GM18907 (cell line): ENCODE results near the gene ATF3.

Experiments
- ATAC-seq: cut with Tn5 transposase; IDR thresholded peaks from one replicate; pipeline ENCODE4 v1.9.1; 2021; ENCODE audit warnings: mild to moderate bottlenecking, moderate library complexity; ENCODE audit not compliant: unreplicated experiment

ATF3 gene

GRCh38 chr1:212586206-212587015 lies 22.1 kb upstream of the ATF3 start:
- peak; percentile 95 for ATAC-seq

GRCh38 chr1:212587016-212587887 lies 21.3 kb upstream of the ATF3 start:
- ATAC-seq, result no peak

- ATAC-seq, result no peak
Observed at GRCh38 chr1:212587888-212588510, 20.6 kb upstream of the ATF3 start.

- no peak for ATAC-seq
Observed at GRCh38 chr1:212589446-212589845, 19.1 kb upstream of the ATF3 start.

- peak; percentile 57 for ATAC-seq
Observed at GRCh38 chr1:212591922-212592321, 16.6 kb upstream of the ATF3 start.

- ATAC-seq, result no peak
Observed at GRCh38 chr1:212593821-212594251, 14.7 kb upstream of the ATF3 start.

GRCh38 chr1:212594640-212595039 lies 13.9 kb upstream of the ATF3 start:
- ATAC-seq, result no peak

GRCh38 chr1:212595229-212595628 lies 13.3 kb upstream of the ATF3 start:
- no peak for ATAC-seq

GRCh38 chr1:212595787-212596714 lies 12.5 kb upstream of the ATF3 start:
- peak; percentile 92 for ATAC-seq

GRCh38 chr1:212596798-212597197 lies 11.8 kb upstream of the ATF3 start:
- no peak for ATAC-seq

GRCh38 chr1:212597487-212597886 lies 11.1 kb upstream of the ATF3 start:
- no peak for ATAC-seq

GRCh38 chr1:212600071-212600915 lies 8.3 kb upstream of the ATF3 start:
- ATAC-seq, result no peak

GRCh38 chr1:212600980-212601379 lies 7.6 kb upstream of the ATF3 start:
- ATAC-seq, result no peak

GRCh38 chr1:212601524-212601923 lies 7.0 kb upstream of the ATF3 start:
- ATAC-seq, result no peak

- no peak for ATAC-seq
Observed at GRCh38 chr1:212605441-212606394, 2.8 kb upstream of the ATF3 start.

- ATAC-seq, result no peak
Observed at GRCh38 chr1:212606395-212607205, 2.0 kb upstream of the ATF3 start.

- peak; percentile 18 for ATAC-seq
Observed at GRCh38 chr1:212607206-212607912, 1.2 kb upstream of the ATF3 start.
